GM21447 (cell line): ENCODE measurements around the gene APOB.

Experiments
- ATAC-seq: cut with Tn5 transposase; IDR thresholded peaks from one replicate; pipeline ENCODE4 v1.9.1; 2021; ENCODE audit not compliant: unreplicated experiment

Gene APOB

DNA sequence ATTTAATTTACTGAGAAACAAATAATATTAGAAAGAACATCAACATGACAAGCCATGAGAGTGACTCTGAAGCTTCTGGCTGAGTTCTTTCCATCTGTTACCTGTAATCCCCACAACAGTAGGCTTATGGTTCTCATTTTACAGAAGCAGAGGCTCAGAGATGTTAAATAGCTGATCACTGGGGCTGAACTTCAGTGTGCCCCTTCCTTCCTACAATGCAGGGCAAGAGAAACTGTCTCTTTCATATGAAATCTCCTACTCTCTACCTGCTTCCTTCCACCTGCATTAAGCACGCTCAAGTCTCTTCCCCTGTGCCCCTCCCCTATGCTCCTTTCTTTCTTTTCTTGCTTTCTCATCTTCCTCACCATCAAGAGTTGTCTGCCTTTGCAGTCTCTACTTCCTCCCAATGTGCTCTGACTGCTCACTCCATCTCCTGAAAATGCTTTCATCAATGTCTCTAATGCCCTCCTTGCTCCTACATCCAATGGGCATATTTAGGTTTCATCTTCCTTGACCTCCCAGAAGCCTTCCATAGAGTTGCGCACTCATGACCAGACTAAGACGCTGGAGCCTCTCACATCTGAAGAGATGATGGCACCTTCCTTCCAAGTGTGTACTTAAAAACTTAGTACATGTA lies 23.7 kb downstream of the APOB start:
- no peak for ATAC-seq

DNA sequence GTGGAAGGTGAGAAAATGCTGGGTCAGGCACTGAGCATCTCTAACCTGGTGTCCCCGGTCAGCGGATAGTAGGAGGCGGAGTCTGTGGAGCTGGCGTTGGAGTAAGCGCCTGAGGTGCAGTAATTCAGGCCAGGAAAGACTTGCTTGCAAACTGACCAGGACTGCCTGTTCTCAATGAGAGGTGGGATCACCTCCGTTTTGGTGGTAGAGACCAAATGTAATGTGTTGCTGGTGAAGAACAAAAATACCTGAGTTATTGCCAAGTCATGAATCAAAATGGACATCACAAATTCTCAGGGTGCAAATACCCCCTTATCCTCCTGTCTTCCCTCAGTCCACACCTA lies 24.2 kb downstream of the APOB start:
- ATAC-seq, result no peak

DNA sequence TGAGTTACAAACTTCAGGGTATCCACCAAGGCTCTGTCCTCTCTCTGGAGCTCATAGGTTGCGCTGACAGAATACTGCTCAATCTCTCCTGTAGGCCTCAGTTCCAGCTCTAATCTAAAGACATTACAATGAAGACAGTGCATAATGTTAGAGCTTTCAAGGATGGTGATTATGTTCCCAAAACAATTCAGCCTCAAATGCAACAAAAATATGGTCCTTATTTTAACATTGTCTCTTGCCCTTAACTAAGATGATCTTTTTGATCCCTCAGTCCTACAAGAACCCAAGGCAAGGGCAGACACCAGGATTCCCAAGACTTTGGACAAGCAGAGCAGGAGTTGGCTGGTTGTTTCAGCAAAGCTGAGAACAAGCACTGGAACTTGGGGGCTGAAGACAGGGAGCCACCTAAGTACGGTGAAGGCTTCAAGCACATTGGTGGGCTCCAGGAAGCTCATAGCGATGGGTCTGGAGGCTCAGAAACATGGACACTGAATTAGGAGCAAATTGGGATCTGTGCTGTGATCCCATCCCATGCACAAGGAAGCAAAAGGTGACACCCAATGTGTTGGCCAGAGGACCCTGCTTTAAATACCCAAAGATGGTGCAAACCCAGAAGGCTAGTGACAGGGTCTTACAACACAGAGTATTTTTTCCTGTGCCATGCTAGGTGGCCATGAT lies 24.7 kb downstream of the APOB start:
- no peak for ATAC-seq

DNA sequence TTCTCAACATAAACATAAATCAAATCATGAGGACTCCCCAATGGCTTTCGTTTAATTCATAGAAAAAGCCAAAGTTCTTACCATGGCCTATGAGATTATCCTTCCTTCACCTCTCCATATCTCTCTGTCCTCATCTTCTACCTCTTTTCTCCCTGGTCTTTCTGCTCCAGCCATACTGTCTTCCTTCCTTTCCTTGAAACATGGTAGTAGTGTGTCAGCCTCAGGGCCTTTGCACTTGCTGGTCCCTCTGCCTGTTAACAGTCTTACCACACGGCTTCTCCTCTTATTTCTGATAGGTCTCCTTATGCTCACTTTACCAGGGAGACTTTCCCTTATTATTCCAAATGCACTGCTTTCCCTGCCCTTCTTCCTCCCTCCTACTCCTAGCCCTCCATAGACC lies 25.6 kb downstream of the APOB start:
- ATAC-seq, result no peak

DNA sequence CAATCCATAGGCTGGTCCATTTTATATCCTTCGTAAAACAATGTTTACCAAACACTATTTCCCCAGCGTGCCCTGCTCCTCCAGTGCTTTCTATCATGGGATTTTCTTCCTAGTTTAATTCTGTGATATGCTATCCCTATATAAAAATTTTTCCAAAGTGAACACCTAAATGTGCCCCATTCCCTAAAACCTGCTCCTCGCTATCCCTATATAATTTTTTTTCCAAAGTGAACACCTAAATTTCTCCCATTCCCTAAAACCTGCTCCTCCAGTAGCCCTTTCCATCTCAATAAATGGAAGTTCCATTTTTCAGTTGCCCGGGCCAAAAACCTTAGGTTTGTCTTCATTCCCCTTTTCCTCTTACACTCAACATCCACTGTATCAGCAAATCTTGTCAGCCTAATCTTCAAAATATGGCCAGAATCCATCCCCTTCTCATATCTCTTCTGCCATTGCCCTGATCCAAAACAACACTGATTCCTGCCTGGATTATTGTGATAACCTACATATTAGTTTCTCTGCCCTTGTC lies 26.1 kb downstream of the APOB start:
- ATAC-seq, result no peak

DNA sequence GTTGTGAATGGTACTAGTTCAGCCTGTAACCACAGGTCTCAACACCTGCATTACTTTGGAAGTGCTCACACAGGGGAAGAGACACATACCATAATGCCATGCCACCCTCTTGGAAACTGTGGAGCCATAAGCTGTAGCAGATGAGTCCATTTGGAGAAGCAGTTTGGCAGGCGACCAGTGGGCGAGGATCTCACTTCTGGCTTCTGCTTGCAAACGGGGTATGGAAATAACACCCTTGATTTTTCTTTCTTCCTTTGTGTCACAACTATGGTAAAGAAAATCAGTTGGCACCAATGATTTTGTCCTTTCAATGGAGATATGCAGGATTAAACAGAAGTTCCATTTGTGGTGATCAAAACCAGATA lies 28.6 kb downstream of the APOB start:
- no peak for ATAC-seq

DNA sequence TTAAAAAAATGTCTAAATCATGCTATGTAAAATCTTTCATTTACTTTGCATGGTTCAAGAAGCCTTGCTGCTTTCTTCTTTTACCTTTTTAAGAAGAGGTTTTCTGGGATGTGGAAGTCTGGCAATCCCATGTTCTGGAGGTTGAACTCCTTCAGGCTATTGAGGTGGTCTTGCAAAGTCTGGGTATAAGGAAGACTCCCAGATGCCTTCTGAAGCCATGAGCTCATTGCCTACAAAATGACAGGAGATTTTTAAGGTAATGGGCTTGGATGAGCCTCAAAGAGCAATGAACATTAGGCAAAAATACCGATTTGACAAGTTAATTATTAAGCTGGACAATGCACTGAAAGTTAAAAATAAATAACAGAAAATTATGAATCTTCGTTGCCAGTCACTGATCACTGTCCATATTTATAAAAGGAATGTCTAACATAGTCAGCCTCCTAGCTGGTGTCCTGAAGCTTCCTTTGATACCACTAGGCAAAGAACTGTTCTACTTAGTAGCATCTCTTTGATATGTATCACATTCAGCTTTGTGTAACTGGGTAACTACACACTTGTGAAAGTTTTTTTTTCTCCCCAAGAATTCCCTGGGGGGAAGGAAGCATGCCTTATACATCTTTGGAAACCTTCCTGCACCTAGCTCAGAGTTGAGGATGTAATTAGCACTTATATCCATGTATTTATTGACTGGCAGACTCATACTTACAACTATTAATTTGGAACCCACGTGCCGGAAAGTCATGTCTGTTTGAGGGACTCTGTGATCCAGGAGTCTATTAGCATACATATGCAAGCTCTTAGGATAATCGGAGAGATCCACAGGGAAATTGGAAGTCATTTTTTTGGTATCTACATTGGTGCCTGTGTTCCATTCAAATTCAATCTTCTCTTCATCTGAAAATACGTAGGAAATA lies 29.3 kb downstream of the APOB start:
- no peak for ATAC-seq

DNA sequence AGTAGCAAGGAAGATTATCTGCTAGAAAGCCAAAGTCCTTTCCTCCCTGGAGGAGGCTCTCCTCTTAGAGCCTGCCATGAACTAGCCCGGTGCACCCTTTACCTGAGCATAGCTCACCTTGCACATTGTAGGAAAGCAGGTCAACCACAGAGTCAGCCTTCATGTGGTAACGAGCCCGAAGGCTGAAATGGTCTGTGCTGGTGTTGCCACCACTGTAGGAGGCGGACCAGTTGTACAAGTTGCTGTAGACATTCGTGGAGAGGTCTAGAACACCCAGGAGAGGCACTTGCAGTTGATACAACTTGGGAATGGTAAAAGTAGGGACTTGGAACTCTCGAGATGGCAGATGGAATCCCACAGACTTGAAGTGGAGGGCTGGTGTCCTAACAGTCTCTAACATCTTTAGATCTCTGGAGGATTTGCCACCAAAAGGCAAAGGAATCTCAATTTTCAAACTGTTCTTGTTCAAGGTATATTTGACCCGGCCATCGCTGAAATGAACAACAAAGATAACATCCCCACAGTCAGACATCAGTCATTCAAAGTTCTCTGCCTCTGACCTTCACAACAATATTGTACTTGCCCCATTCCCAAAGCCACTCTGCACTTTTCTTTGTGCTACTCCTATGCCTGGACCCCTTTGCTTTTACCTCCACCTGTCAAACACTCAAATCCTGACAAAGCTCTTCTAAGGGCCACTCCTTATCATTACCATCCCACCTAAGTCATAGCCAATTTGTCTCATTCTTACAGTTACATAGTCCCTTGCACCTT lies 30.6 kb downstream of the APOB start:
- no peak for ATAC-seq

DNA sequence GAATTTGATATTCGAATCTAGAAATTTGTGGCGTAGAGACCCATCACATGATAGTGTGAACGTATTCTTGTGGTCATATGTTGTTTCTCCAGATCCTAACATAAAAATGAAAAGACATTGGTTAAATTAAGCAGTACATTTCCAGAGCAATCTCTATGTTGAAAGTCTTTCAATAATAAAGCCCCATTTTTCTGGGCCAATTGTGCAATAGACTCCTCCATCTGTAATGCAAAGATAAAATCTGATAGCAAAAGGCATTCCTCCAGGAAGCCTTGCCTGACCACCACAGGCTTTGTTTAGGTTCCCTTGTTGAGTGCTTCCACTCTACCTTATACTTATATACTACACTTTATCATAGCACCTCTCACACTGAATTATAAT lies 31.3 kb downstream of the APOB start:
- ATAC-seq, result no peak

DNA sequence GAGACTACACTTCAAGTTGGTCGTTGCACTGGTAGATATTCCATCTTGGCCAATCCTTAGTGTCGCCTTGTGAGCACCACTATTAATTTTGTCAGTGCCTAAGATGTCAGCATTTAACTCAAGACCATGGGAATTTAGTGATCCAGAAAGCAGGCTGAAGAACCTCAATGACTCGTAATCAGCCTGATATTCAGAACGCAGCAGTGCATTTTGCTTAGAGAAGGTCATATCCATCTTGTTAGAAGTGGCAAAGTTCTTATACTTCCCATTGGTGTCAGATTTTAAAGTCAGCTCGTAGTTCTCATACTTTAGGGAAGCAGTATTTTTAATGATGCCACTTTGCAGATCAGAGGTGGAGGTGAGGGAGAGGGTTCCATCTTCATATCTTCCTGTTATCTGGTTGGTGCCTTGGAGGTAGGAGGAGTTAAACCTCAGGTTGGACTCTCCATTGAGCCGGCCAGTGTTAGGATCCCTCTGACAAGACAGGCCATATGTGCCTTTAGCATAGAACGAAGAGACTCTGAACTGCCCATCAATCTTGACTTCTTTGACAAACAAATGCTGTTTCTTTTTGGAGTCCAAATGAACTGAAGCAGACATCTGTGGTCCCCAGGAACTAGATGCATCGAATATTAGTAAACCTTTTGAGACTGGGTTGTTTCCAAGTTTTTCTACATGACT lies 31.9 kb downstream of the APOB start:
- no peak for ATAC-seq

DNA sequence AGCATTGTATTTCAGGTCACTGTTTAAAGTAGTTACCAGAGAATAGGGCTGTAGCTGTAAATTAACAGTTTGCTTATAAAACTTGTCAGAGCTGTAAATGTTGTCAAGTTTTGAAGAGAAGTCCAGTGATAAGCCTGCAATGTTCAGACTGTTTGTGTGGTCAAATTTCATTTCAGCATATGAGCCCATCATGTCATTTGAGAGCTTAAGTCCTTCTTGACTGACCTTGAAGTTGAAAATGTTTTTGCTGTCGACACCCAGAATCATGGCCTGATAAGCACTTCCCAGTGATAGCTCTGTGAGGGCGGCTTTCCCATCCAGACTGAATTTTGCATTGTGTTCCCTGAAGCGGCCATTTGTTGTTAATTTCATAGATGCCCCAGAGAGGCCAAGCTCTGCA lies 32.4 kb downstream of the APOB start:
- no peak for ATAC-seq

DNA sequence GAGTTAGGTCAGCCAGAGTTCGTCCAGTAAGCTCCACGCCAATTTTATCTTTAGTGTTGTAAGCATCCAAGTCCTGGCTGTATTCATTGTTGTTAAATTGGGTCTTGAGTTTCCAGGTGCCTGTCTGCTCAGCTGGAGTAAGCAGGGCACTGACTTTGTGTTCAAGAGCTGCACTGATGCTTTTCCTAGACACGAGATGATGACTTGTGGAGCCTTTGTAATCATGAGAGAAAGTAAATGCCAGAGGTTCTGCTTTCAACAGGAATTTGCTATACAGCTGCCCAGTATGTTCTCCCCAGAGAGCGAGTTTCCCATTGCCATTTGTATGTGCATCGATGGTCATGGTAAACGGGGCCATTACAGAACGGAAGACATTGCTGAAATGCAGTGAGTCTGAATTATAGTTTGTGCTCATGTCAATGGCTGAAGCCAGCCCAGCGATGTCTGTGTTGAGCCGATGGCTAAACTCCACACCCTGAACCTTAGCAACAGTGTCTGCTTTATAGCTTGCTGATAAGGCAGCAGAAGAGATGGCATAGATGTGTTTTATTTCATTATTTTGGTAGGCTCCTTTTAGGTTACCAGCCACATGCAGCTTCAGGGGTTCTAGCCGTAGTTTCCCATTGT lies 32.9 kb downstream of the APOB start:
- no peak for ATAC-seq

DNA sequence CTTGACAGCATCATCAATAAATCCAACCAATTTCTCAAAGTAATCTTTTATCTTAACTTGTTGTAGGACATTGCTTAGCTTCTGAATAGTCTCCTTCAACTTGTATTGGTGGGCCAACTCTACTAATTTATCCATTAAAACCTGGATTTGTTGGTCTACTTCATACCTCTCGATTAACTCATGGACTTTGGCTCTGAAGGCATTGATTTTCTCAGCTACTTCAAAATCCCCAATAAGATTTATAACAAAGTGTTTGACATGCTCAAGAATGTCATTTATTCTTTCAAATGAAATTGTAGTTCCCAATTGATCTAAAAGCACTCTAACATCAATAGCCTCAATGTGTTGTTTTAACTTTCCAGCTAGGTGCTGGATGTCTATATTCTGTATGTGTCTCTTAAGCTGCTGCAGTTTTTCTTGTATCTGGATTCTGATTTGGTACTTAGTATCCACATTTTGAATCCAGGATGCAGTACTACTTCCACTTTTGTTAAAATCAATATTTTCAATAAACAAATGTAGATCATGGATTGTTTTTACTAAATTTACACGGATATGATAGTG lies 34.1 kb downstream of the APOB start:
- no peak for ATAC-seq

DNA sequence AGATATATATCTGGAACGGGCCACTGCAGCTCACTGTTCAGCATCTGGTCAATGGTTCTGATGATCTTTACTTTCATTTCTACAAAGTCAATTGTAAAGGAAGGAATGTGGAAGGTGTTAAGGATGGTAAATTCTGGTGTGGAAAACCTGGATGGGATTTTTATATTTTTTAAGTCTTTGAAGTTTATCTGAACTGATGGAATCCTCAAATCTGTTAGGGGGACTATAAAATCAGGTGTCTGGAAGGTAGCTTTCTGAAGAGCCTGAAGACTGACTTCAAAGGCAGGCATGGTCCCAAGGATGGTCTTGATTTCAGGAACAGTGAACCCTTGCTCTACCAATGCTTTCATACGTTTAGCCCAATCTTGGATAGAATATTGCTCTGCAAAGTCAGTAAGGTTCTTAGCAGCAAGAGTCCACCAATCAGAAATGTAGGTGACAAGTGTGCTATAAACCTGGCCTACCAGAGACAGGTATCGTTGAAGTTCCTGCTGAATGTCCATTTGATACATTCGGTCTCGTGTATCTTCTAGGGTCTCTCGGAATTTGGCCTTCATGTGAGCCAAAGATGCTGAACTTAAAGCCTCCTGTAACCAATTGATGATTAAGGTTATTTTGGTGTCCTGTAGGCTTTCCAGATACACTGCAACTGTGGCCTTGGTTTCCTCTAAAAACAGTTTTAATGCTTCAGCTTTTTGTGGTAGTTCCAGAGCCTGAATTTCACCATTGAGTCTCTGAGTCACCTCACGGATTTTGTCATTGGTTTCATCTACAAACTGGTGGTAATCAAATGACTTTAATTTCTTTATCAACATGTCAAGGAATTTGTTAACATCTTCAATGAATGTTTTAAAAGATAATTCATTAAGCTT lies 34.8 kb downstream of the APOB start:
- ATAC-seq, result no peak

DNA sequence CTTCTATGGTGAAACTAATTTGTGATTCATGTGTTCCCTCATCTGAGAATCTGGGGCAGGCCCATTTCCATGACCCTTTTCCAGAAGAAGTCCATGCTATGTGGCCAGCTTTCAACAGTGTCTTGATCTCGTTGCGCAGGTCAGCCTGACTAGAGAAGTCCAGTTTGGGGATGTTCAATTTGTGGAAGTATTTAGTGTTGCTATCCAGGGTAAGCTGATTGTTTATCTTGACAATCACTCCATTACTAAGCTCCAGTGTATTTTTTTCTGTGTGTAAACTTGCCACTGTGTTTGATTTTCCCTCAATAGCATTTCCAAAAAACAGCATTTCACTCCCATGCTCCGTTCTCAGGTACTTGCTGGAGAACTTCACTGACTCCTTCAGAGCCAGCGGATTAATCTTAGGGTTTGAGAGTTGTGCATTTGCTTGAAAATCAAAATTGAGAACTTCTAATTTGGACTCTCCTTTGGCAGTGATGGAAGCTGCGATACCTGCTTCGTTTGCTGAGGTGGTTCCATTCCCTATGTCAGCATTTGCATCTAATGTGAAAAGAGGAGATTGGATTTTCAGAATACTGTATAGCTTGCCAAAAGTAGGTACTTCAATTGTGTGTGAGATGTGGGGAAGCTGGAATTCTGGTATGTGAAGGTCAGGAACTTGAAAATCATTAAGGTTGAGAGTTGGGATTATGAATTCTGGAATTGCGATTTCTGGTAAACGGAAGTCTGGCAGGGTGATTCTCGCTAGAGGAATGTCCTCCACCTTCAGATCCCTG lies 35.7 kb downstream of the APOB start:
- no peak for ATAC-seq

DNA sequence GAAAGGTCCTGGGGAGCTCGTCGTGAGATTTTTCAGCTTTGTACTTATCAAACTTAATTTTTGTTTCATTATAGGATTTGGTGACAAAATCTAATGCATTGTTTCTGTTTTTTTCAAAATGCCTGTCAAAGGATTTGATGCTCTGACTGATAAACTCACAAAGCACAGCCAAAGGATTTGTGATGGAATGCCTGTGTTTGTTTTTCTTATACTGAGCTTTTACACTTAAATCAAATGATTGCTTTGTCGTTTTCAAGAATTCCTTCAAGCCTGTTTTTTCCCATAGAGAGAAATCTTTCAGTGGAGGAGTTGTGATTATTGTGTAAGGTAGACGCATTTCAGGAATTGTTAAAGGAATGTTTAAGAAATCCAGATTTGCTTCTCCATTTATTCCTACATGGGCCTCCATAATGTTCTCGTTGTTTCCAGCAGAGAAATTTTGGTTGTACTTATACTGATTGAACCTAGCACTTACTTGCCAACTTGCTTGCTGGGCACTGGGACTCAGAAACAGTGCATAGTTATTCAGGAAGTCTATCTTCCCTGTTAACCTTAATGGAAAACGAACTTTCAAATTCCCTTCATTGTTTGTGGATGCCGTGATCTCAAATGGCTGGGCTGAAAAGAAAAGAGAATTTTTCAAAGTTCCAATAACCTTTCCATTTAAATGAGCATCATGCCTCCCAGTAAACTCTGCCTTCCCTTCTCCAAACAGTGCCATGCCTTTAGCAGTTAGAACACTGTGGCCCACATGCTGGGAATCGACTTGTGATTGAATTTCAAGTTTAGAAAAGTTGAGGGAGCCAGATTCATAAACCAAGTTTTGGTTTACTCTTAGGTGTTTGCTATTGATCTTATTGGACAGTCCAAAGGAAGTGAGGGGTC lies 36.5 kb downstream of the APOB start:
- ATAC-seq, result no peak

DNA sequence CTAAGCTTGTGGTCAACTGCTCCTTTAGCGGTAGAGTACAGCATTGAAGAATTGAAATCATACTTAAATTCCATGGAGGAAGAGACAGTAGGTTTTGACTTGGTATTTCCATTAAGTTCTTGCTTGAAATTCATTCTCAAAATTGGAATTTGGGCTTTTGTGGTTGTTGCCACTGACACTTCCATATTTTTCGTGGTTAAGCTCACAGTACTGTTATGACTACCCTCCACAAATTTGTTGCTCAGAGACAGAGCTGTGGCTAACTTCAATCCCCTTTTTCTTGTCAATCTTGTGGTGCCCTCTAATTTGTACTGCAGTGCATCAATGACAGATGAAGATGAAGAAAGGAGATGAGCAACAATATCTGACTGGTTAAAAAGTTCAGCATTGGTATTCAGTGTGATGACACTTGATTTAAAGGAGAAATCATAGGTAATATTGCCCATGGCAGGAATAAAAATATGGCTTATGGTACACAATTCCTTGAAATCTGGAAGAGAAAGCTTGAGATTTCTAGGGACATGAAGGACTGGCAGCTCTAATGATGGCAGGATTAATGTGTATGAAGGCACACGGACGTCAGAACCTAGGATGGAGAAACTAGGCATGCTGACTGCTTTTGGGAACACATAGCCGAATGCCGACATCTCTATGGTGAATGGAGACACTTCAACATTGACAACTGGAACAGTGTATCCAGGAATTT lies 37.3 kb downstream of the APOB start:
- ATAC-seq, result no peak
